AG09309 (cell line): ENCODE measurements around the gene BTF3L4.
A peak's percentile ranks its signal among the peaks of the same experiment; 100 is the strongest.

ENCODE experiments used
- DNase-seq: peaks from one replicate; pipeline ENCODE4 v3.0.0-alpha.2; 2010; ENCODE audit warnings: low read depth
- H3K4me3 ChIP-seq: 2 replicates; pipeline ENCODE4 v1.5.1; 2011; ENCODE audit warnings: mild to moderate bottlenecking, low read depth, low read length, moderate library complexity; ENCODE audit not compliant: control insufficient read depth
- TF ChIP-seq, protein P1 (sequence below): IDR thresholded peaks from 2 replicates; pipeline ENCODE4 v1.5.1; 2011; ENCODE audit warnings: mild to moderate bottlenecking, low read depth, low read length, inconsistent platforms; ENCODE audit not compliant: insufficient read depth, control insufficient read depth; ENCODE audit errors: missing control alignments

BTF3L4 gene

DNA sequence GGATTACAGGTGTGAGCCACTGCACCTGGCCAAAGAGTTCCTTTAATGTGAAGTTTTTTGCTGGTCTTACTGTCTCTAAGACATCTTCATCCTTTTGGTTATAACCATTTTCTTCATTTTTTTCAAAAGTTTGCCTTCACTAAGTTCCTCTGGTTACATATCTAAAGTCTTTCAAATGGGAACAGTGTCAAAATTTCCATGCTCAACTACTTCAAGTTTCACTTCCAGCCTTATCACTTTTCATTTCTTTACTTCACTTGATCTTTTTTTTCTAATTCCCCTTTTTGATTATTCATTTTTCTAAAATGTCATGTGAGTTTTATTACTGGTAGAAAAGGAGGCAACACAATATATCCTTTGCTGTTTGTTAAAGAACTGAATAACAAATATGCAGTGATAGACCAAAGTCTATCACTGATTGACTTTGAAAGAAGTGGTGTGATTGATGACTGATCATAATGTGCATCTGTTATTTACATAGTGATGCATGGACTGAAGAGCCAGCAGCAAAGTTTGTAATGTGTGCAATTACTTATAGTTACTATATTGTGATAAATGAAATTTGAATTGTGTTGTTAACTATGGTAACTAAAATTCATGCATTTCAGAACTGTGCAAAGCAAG lies 69.8 kb downstream of the BTF3L4 start:
- no peak for DNase-seq
- TF ChIP-seq, protein P1, sequence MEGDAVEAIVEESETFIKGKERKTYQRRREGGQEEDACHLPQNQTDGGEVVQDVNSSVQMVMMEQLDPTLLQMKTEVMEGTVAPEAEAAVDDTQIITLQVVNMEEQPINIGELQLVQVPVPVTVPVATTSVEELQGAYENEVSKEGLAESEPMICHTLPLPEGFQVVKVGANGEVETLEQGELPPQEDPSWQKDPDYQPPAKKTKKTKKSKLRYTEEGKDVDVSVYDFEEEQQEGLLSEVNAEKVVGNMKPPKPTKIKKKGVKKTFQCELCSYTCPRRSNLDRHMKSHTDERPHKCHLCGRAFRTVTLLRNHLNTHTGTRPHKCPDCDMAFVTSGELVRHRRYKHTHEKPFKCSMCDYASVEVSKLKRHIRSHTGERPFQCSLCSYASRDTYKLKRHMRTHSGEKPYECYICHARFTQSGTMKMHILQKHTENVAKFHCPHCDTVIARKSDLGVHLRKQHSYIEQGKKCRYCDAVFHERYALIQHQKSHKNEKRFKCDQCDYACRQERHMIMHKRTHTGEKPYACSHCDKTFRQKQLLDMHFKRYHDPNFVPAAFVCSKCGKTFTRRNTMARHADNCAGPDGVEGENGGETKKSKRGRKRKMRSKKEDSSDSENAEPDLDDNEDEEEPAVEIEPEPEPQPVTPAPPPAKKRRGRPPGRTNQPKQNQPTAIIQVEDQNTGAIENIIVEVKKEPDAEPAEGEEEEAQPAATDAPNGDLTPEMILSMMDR = no peak
- no peak overlapping the region for H3K4me3 ChIP-seq

DNA sequence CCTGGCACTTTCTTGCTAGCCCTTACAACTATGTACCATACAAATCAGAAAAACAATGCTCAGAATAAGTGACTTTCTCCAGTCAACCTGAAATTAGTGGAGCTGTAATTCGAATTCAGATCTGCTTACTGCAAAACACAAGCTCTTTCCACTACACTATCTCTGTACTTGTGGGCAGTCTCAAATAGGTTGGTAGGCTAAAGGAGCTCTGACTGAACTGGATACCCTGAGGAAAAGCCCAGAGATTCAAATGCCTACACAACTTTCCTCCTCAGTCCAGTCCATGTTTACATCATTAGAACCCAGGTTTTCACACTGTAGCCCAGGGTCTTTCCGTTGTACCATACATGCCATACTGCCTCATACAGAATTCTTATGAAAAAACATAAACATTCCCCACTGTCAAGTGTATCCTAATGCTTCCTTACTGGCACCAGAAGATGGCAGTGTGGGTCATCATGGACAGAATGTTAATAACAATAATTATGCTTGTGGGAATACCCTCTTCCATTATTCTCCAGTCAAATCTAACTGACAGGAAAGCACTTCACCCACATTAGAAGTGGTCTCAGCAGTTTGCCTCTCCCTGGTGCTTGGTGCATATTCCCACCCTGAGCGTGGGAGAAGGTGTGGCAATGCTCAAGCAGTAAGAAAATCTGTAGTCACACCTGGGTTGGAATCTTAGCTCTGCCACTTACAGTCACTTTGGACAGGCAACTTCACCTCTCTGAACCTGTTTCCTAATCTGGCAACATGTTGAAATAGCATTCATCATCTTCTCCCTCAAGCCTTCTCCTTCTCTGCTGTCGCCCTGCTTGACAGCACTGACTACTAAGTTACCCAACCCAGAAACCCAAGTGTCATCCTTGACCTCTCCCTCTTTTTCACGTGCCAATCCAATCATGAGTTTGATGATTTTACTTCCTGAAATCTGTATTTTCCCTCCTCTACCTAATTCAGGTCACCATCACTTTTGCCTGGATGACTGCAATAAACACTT lies 71.4 kb downstream of the BTF3L4 start:
- no peak overlapping the region for H3K4me3 ChIP-seq
- DNase-seq = no peak
- TF ChIP-seq, protein P1 = peak; percentile 83

DNA sequence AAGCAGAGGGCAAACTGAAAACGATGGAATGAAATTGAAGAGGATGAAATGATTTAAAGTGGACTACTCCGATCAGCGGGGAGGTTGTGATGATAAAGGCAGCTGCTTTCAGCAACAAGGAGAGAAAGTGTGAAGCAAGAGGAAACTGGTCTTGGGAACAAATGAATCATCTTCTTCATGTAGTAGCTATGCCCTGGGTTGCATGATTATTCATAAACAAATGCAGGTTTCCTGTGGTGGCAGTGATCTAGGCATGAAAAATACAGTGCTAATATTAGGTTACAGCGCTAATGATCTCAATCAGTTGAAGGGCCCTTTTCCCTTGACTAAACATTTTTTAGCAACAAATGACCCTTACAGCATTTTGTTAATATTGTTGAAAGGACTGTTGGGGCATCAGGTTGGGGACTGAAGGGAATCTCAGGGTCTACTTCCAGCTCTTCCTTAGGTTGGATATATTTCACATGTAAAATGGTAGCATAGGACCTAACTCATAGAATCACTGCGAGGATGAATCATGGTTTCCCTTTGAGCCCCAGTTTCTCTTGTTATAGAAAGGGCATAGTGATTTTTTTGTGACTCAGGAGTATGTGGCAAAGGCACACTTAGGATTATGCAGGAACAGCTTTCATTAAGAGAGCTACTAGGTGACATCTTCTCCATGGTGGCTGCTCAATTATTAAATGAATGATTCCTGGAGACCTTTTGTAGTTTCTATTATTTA lies 83.9 kb downstream of the BTF3L4 start:
- no peak overlapping the region; the same call in 1 of the 2 replicates for H3K4me3 ChIP-seq
- DNase-seq = peak; percentile 81
- TF ChIP-seq, protein P1 = no peak
